ENCODE measurements around the gene BBIP1.
A peak's percentile ranks its signal among the peaks of the same experiment; 100 is the strongest.
"Not testable (repeated sequence)": the region's sequence is repeated elsewhere in the genome, so short reads cannot be mapped to it uniquely, and the experiment has no call there.

BBIP1 gene

GRCh38 chr10:110881905-110882304 is 37.1 kb downstream of the BBIP1 start:
- DNase-seq, result no peak

DNA sequence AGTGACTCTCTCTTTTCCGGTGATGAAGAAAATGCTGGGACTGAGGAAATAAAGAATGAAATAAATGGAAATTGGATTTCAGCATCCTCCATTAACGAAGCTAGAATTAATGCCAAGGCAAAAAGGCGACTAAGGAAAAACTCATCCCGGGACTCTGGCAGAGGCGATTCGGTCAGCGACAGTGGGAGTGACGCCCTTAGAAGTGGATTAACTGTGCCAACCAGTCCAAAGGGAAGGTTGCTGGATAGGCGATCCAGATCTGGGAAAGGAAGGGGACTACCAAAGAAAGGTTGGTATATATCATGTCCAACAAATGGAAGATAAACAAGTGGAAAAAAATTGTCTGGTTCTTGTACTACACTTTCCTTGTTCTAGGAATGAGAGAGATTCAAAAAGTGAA is 37.7 kb downstream of the BBIP1 start:
- DNase-seq, result no peak

DNA sequence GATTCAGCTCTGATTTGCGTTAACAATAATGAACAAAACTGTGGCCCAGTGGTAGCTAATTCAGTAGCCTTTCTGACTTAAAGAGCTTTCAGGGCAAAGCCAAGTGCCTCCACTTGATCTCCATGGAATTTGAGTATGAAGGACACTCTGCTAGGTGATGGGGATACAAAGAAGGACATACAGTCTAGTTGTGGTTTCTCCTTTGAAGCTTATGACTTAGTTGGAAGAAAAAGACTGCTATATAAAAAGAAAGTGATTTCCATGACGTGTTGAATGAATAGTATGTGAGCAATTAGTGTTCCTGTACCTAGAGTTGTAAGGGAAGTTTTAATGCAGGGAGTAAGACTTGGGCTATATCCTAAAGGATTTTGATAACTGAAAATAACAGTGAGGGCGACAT is 39.0 kb downstream of the BBIP1 start:
- no peak for DNase-seq

DNA sequence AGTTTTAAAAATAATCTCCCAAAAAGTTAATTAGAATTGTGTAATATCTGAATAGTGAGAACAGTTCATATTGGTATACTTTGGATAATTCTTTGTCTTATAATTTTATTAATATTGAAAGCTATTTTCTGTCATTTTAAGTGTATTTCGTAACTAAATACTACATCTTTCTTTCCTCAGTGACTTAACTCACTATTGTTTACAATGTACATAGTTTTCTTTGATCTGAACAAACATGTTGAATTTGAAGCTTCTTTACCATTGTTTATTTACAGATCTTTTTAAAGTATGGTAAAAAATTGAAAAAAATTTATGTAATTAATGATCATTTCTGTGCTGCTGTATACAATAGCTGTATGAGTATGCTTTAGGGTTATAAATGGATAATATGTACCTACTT is 42.2 kb downstream of the BBIP1 start:
- no peak for DNase-seq

- no peak for DNase-seq
Measured at GRCh38 chr10:110876000-110876399, 43.0 kb downstream of the BBIP1 start.

GRCh38 chr10:110873951-110874350 is 45.0 kb downstream of the BBIP1 start:
- DNase-seq, result no peak

DNA sequence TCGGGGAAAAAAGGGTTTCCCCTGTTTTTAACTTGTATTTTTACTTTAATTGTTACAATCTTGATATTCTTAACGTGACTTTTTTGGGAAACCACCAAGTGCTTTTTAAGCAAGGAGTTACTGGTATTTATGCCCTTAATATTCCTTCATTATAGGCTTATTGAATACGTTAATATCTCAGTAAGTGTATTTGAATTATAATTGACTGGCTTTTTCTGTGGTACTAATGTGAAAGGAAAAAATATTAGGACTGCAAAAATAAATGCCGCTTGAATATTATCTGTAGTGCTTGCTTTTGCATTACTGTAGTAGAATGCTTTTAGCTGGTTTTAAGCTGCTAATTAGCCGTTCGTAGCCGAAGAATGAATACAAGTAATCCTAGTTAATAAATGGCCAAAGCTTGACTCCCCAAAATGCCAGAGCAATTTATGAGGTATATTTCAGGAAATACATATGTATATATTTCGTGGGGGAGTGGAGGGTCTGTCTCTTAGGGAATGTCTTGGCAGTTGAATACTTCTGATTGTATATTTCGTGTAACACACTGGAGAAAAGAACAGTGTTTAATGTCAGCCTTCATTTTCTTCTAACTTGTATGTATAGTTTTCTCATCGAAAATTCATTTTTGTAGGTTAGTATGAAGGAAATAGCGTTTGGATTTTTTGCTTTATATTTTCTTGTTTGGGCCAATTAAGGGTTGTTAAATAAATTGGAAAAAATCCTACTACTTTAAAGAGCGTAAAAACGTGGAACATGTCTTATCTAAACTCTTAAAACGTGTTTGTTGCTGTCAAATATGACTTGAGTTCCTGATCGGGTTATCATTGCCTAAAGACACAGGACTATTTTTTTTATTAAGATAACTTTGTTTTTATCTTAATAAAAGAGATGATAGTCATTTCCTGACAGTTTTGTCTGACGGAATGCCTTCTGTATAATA is 45.7 kb downstream of the BBIP1 start:
- DNase-seq, result no peak

GRCh38 chr10:110872145-110872983 is 46.6 kb downstream of the BBIP1 start:
- peak; percentile 66 for DNase-seq

DNA sequence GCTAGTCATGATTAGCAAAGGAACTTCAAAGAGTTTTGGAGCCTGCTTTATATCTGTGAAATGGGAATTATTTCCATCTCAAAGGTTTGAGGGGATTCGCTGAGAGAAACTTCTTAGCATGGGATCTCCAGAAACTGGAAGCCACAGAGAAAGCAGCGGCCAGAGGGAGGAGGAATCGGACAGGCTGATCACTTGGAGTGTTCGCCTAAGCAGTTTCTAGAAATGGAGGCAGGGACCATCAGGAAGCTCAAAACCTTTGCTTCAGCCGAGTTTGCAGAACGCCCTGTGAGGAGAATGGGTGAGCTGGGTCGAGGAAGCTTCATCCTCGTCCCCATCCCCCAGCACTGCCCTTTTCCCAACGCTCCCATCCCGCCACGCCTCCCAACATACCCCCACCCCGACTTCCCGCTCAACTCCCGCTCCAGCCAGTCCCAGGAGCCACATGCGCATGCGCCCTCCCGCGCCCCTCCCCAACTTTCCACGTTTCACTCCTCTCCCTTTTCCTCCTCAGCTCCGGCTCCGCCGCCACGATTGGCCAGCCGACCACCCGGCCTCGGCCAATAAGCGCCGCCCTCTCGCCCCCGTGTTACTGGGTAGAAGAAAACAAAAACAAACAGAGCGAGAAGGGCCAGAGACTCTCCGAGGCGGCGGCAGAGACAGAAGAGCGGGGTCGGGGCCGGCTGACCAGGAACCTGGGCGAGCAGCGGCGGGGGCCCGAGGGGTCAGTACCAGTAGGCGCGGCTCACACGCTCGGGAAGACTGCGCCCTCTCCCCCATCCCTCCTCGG is 47.5 kb downstream of the BBIP1 start, which contains the start of gene PDCD4:
Gene PDCD4, plus strand, starts transcription at position 631 of the 787 bp plus-strand sequence. CDS start 4,100 bp downstream, outside the sequence.
- DNase-seq, result peak; percentile 97

DNA sequence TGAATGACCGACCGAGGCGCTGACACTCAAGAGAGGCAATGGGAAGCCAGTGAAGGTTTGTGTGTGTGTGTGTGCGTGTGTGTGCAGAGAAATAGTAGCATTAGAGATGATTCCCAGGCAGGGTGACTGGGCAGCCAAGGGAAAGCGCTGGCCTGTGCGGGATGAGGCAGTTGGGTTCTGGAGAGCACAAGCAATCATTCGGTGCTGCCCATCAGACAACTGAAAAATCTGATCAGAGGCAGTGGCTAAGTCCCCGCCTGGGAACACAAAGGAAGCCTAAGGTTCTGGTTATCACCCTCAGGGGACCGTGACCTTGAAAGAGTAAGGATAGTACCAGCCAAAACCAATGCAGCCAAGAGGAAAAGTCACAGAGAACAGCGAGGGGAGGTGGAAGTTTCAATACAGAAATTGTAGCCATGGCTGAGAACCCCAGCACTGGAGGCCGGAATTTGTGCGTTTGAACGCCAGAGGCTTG is 48.1 kb downstream of the BBIP1 start:
- no peak for DNase-seq

DNA sequence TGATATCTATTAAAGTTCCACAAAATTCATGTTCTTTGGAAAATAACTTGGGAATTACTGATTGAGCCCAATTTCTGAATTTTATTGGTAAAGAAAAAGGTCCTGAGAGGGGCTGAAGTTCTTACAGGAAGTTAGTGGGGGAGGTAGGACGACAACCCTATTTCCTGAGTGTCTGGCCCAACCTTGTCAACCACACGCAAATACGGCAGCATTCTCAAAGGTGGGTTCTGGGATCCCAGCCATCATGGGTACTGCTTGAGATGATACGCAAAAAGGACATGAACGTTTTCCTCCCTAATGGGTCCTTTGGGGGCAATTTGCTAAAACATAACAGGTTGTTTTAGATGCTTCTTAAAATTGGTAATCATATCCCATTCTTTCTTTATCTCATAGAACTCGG is 50.0 kb downstream of the BBIP1 start:
- peak; percentile 40 for DNase-seq

DNA sequence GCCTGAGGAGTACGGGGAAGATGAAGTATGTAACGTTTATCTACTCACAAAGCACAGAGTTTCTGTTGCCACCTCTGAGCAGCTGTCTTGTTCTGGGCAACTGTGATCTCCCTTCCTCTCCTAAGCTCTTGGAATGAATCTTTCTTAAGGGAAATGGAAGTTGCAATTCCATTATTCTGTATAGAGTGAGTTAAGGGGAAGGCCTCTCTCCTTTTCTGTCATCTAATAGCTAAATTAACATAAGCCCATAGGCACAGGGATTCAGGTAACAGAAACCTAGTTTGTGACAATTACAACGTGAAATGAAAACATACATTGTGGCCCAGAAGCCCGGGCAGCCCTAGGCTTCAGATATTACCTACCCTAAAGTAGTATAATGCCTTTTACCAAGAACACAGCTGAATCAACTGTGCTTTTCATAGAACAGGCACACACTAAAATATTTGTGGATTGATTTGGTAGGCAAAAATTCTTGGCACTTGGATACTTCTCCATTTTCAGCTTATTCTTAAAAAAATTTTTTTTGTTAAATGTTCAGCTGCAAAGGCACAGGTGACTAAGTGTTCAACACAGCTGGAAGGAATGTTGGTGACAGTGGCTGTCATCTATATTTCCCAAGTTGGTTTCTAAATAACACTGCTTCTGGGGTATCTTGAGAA is 51.0 kb downstream of the BBIP1 start:
- DNase-seq, result no peak

GRCh38 chr10:110867011-110867806 is 51.8 kb downstream of the BBIP1 start:
- not testable (repeated sequence) for DNase-seq

DNA sequence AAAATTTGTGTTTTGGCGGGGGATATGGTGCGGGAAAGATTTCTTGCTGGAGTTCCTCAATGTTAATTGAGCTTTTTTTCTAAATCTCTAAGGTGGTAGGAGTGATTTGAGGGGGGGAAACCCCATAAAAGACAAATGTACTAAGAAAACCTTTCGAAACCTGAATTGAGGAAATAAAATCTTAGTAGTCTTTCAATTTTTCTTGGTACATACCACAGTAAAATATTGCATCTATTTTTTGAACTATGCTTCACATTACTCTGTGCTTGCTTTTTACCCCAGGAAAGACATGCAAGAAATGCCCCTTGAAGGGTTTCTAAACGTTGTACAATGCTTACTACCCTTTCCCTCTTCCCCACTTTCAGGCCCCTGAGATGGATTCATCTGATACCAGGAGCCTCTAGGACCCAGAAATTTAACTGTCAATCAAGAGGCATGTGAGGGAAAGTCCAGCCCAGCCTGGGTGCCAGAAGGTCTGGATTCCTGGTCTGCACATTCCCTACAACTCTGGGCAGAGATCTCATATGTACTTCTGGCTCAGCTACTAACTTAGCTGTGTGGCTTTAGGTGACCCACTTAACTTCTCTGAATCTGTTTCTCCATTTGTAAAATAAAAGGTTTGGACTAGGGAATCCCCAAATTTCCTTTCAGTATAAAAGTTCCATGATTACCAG is 53.0 kb downstream of the BBIP1 start:
- no peak for DNase-seq

DNA sequence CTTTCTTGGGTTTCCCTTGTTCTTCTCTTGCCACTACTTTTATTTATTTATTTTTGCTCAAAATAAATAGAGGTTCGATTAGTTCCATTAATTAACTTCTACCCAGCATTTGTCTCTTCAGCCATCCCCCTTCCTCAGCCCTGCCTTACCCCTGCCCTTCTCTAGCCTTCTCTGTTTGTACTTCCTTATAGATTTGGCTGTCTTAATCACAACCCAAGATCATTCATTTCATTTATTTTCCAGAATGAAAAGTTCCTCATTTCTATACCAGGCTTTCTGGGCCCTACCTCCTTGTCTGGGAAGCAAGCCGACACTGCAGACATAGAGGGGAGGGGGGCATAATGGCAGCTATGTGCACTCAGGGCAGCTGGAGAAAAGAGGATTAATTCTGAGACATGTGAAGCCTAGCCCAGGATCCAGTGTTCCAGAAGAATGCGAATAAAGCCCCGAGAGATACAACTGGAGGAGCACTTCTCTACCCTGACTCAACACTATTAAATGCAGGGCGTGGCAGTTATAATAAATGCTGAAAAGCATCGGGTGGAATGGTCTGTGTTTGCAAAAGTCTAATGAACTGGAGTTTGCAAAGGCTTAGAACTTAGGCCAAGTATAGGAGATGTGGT is 53.7 kb downstream of the BBIP1 start:
- DNase-seq, result no peak

DNA sequence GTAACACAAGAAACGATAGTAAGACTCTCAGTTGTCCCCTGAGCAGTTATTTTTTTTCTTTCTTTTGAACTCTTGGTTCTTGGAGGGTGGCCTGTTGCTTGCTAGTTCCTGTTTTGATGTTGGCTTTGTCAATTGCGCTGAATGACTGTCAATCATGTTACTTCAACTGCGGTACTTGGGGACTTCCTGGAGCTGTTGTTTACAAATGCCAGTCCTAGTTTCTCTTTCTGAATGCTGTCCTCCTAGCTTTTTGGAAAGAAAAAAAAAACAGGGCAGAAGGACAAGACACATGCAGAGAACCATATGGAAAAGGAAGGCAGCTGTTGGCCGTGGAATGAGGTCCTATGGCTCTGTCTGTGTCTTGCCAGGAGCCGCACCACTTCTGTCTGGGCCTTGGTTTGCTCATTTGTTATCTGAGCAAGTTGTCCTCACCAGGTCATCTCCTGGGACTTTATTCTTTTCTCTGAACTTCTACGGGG is 54.3 kb downstream of the BBIP1 start:
- DNase-seq, result no peak

DNA sequence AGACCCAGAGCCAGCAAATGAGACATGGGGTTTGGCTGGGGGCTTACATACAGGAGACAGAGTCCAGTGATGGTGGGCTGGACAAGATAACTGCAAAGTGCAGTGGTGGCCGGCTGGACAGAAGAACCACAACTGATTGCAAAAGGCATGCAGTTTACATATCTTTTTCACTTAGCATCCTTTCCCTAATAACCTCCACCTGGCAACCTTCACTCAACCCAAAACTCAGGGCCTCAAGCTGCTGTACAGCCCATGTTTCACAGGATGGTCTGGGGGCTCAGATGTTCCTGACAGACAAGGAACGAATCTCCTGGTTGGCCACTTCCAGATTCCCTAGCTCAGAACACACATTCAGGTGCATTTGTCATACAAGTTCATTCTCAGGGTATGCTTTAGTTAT is 55.0 kb downstream of the BBIP1 start:
- DNase-seq, result no peak

DNA sequence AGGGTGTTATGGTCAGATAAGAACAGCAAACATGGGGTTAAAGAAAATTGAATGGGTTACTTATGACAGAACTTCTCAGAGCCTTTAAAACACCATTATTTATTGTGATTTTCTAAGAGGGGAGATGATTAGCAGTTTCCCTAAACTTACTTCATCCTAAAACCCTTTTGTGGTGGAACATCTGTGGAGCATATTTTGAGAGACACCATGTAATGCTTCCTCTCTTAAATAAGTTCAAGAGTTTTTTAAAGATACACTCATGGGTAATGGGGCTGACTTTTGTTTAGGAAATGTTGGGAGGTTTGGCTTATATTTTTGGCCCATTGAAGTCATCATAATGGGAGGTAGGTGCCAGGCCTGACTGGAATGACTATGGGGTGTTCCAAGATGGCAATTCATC is 55.6 kb downstream of the BBIP1 start:
- DNase-seq, result no peak

GRCh38 chr10:110862961-110863360 is 56.0 kb downstream of the BBIP1 start:
- no peak for DNase-seq
